ENCODE results near the gene CUL3.

DNA sequence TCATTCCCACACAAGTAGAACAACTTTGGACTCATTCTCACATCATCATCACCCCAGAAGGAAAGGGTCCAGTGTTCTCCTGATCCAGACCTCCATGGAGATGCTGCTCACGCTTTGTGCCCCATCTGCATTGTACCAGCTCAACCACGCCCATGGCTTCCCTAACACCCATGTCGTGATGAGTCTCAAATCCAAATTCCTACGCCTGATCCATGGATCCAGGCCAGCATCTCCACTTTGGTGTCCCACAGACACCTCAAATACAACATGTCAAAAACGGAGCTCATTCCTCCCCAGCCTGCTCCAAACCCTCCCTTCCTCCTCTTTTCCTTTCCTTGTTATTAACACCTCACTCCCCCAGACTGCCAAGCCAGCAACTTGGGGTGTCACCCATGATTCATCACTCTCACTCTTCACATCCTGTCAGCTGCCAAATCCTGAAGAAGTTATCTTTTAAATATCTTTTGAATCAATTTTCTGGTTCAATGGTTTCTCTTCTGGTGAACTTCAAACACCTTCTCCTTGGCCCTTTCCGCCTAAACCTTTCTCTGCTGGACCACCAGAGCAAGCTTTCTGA, 153.1 kb downstream of the CUL3 start:
- no peak for TF ChIP-seq POLR2A (IDR thresholded peaks at IDR 0.05)
- TF ChIP-seq, protein P1, sequence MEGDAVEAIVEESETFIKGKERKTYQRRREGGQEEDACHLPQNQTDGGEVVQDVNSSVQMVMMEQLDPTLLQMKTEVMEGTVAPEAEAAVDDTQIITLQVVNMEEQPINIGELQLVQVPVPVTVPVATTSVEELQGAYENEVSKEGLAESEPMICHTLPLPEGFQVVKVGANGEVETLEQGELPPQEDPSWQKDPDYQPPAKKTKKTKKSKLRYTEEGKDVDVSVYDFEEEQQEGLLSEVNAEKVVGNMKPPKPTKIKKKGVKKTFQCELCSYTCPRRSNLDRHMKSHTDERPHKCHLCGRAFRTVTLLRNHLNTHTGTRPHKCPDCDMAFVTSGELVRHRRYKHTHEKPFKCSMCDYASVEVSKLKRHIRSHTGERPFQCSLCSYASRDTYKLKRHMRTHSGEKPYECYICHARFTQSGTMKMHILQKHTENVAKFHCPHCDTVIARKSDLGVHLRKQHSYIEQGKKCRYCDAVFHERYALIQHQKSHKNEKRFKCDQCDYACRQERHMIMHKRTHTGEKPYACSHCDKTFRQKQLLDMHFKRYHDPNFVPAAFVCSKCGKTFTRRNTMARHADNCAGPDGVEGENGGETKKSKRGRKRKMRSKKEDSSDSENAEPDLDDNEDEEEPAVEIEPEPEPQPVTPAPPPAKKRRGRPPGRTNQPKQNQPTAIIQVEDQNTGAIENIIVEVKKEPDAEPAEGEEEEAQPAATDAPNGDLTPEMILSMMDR (IDR thresholded peaks at IDR 0.05): no peak
